ENCODE results near the gene NCOA3. TPM values are rescaled to one million over a fixed set of nuclear protein-coding genes. Genes with fewer than 3 reads are reported as not detected.

NCOA3 gene
- total RNA-seq, 2 experiments from 2014 or later: 66.2 to 73.7 TPM

DNA sequence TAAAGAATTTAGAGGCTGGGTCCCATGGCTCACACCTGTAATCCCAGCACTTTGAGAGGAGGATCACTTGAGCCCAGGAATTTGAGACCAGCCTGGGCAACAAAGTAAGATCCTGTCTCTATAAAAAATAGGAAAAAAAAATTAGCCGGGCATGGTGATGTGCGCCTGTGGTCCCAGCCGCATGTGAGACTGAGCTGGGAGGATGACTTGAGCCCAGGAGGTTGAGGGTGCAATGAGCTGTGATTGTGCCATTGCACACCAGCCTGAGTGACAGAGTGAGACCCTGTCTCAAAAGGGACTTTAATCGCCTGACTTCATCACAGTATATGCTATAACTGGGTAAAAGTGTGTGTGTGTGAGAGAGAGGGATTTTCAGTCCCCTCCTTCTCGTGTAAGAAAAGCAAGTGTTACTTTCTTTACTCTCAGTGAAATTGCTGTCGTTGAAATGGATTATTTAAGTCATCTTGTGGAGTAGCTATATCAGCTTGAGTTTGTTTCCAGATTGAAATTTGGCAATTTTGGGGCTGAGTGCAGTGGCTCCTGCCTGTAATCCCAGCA lies 7.5 kb downstream of the NCOA3 start:
- ATAC-seq: peak; percentile 50
- Mint-ChIP-seq H3K4me3 (peak overlapping the region; percentile 71), H3K36me3 (ENCODE audit: low read depth) (peaks cover 49% of the 10 kb centered on the region), H3K9me3 (no peaks in the 10 kb centered on the region), H3K27me3 (no peaks in the 10 kb centered on the region), H3K27ac (peak overlapping the region; percentile 98), H3K4me1 (ENCODE audit: low read depth) (peaks cover 69% of the 10 kb centered on the region)
- ChIA-PET POLR2A (interaction anchor here (0.6 to 1.6 kb wide), 8 partner anchors 9 to 100 kb away, joined by 3 to 8 read pairs (median 3); no protein-coding TSS in a partner anchor), CTCF (interaction anchor here (1.1 to 3.2 kb wide), 5 partner anchors 10 to 236 kb away, joined by 3 to 15 read pairs (median 7); no protein-coding TSS in a partner anchor)
- DNase-seq: no peak
- no peak for TF ChIP-seq CTCF (IDR thresholded peaks at IDR 0.05)
- intact Hi-C loops (cut with micrococcal nuclease): loop anchor here (10.0 kb wide), 1 partner anchor 94 kb away; no protein-coding TSS in a partner anchor

DNA sequence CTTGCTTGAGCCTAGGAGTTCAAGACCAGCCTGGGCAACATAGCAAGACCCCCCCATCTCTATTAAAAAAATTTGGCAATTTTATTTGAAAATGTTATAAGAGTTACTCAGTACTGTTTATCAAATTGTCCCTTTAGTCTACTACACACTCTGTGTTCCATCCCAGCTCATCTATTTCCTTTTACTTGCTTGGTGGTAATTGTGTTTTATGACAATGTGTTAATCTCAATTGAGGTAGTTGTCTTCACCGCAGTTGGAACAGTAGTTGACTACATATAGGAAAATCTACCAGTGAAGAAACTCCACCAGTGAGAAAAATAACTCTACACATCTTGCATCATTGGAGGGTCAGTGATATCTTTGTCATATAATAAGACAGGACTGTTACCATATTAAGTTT lies 8.0 kb downstream of the NCOA3 start:
- DNase-seq: no peak
- H3K4me1 Mint-ChIP-seq (ENCODE audit: low read depth): peaks cover 69% of the 10 kb centered on the region
- TF ChIP-seq CTCF (IDR thresholded peaks at IDR 0.05): no peak
- ATAC-seq: no peak
- H3K27ac Mint-ChIP-seq: peak overlapping the region; percentile 98
- no peaks in the 10 kb centered on the region for H3K27me3 Mint-ChIP-seq
- peak overlapping the region; percentile 71 for H3K4me3 Mint-ChIP-seq
- intact Hi-C loops (cut with micrococcal nuclease): loop anchor here (10.0 kb wide), 1 partner anchor 95 kb away; no protein-coding TSS in a partner anchor
- ChIA-PET CTCF (interaction anchor here (1.1 to 3.2 kb wide), 5 partner anchors 8 to 236 kb away, joined by 3 to 15 read pairs (median 3); partner anchors contain the start of gene NCOA3), POLR2A (interaction anchor here (0.6 to 1.6 kb wide), 8 partner anchors 9 to 99 kb away, joined by 3 to 8 read pairs (median 4); no protein-coding TSS in a partner anchor)
- H3K36me3 Mint-ChIP-seq (ENCODE audit: low read depth): peaks cover 49% of the 10 kb centered on the region
- H3K9me3 Mint-ChIP-seq: no peaks in the 10 kb centered on the region

DNA sequence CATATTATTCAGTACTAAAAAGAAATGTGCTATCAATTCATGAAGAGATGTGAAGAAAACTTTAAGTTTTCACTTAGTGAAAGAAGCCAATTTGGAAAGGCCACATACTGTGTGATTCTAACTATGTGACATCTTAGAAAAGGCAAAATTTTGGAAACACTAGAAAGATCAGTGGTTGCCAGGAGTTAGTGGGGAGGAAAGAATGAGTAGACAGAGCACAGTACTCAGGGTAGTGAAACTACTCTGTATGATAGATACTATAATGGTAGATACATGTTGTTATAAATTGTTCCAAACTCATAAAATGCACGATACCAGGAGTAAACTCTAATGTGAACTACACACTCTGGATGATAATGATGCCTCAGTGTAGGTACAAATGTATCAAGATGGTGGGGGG lies 14.2 kb downstream of the NCOA3 start:
- Mint-ChIP-seq H3K9me3 (peaks cover 8% of the 10 kb centered on the region), H3K36me3 (ENCODE audit: low read depth) (peaks cover 63% of the 10 kb centered on the region), H3K4me1 (ENCODE audit: low read depth) (peaks cover 50% of the 10 kb centered on the region), H3K27ac (peak overlapping the region; percentile 75), H3K4me3 (no peak overlapping the region), H3K27me3 (no peaks in the 10 kb centered on the region)
- DNase-seq (no peak), ATAC-seq (peak; percentile 88)
- intact Hi-C loops (cut with micrococcal nuclease): no loop called here
- ChIA-PET POLR2A (interaction anchor here (0.6 to 1.7 kb wide), 7 partner anchors 8 to 101 kb away, joined by 3 to 4 read pairs (median 4); no protein-coding TSS in a partner anchor), CTCF (interaction anchor here (1.0 to 2.4 kb wide), 3 partner anchors 12 to 243 kb away, joined by 5 to 7 read pairs (median 5); no protein-coding TSS in a partner anchor)
- TF ChIP-seq CTCF (IDR thresholded peaks at IDR 0.05): no peak

DNA sequence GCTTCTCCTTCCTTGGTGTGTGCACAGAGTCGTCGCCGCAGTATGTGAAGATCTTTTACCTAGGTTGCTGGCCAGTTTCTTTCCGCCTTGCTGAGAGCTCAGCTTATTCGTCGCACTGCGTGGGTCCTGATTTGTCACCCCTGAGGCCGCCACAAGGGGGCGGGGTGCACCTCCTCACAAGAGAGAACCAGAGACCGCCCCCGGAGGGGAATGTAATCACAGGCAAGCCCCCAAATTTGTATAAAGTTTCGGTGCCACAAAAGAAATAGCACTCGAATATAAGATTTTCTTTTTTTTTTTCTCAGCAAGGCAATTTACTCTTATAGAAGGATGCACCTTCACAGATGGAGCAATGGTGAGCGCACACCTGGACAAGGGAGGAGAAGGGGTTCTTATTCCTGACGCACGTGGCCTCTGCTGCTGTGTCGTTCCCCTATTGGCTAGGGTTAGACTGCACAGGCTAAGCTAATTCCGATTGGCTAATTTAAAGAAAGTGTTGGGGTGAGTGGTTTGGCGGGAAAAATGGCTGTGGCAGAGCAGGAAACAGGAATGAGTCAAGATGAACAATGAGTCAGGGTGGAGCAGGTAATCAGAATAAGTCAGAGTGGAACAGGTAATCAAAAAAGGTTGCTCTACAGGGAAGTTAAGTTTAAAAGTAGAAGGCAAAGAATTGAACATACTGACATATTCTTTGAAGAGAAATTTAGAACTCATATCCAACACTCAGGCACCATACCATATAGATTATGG lies 19.5 kb downstream of the NCOA3 start:
- ATAC-seq (no peak), DNase-seq (no peak)
- intact Hi-C loops (cut with micrococcal nuclease): no loop called here
- peak; percentile 31 for TF ChIP-seq CTCF (IDR thresholded peaks at IDR 0.05)
- H3K27me3 Mint-ChIP-seq: no peaks in the 10 kb centered on the region
- H3K4me1 Mint-ChIP-seq (ENCODE audit: low read depth): peaks cover 35% of the 10 kb centered on the region
- no peak overlapping the region for H3K4me3 Mint-ChIP-seq
- H3K27ac Mint-ChIP-seq: peak overlapping the region; percentile 70
- H3K36me3 Mint-ChIP-seq (ENCODE audit: low read depth): peaks cover 70% of the 10 kb centered on the region
- ChIA-PET POLR2A (interaction anchor here (1.0 kb wide), 1 partner anchor 28 kb away, joined by 3 read pairs; no protein-coding TSS in a partner anchor), CTCF (interaction anchor here (0.7 to 1.0 kb wide), 3 partner anchors 18 to 137 kb away, joined by 3 to 4 read pairs (median 3); no protein-coding TSS in a partner anchor)
- H3K9me3 Mint-ChIP-seq: peaks cover 25% of the 10 kb centered on the region

Measured in activated CD8-positive, alpha-beta T cell treated with anti-CD3 and anti-CD28 coated beads for 36 hours (primary cell).